HEK293 (cell line): ENCODE measurements around the gene GTF3C5.

Experiments used
- CTCF ChIA-PET: fragments of 350-600 bp; formaldehyde crosslinking; extraction: SDS; loops from one replicate; lab custom pipeline; 2021; ENCODE audit warnings: antibody characterized with exemption; lab: Yijun Ruan, JAX
- POLR2A ChIA-PET: fragments of 300-600 bp; formaldehyde crosslinking; extraction: SDS; loops from one replicate; lab custom pipeline; 2020; ENCODE audit warnings: antibody characterized with exemption, inconsistent platforms; lab: Yijun Ruan, JAX
- H3K27ac ChIP-seq: fragments of 200-500 bp; sonication (Bioruptor generic); 2 replicates; pipeline ENCODE4 v1.5.1; 2014; ENCODE audit warnings: low read depth, low read length, control low read depth, inconsistent platforms; ENCODE audit errors: extremely low read depth
- H3K36me3 ChIP-seq, 2 experiments: fragments of 200-500 bp in 1 of 2; sonication (Bioruptor generic) in 1 of 2; 1 replicate in 1 of 2; 2 replicates in 1 of 2; pipeline ENCODE4 v1.5.1; 2014 to 2017; ENCODE audit warnings: inconsistent platforms in 2 of 2, low read length in 2 of 2; ENCODE audit not compliant: control insufficient read depth in 2 of 2, insufficient read depth in 1 of 2
- H3K4me1 ChIP-seq: fragments of 200-500 bp; sonication (Bioruptor generic); 2 replicates; pipeline ENCODE4 v1.5.1; 2014; ENCODE audit warnings: mild to moderate bottlenecking, low read length, inconsistent platforms; ENCODE audit not compliant: control insufficient read depth, insufficient read depth
- H3K4me3 ChIP-seq: 2 replicates; pipeline ENCODE4 v1.5.1; 2011; ENCODE audit warnings: low read depth, mild to moderate bottlenecking, control low read depth, low read length, moderate library complexity
- H3K9me3 ChIP-seq: fragments of 200-500 bp; sonication (Bioruptor generic); 2 replicates; pipeline ENCODE4 v1.5.1; 2014; ENCODE audit warnings: low read depth, low read length, inconsistent platforms; ENCODE audit not compliant: control insufficient read depth, insufficient read depth
- BCL11A ChIP-seq: fragments of 450-650 bp; formaldehyde crosslinking; IDR thresholded peaks from 2 replicates; pipeline ENCODE4 v1.5.1; 2016; ENCODE audit warnings: low read depth, missing biosample characterization, missing genetic modification characterization
- BCL6B ChIP-seq: fragments of 450-650 bp; formaldehyde crosslinking; IDR thresholded peaks from 2 replicates; pipeline ENCODE4 v1.5.1; 2017; ENCODE audit warnings: missing biosample characterization, missing genetic modification characterization
- PATZ1 ChIP-seq: fragments of 450-650 bp; formaldehyde crosslinking; IDR thresholded peaks from 2 replicates; pipeline ENCODE4 v1.5.1; 2016; ENCODE audit warnings: missing biosample characterization, missing genetic modification characterization
- ZNF10 ChIP-seq: fragments of 450-650 bp; formaldehyde crosslinking; IDR thresholded peaks from 2 replicates; pipeline ENCODE4 v1.5.1; 2017; ENCODE audit warnings: missing biosample characterization, missing genetic modification characterization
- ZNF114 ChIP-seq: fragments of 450-650 bp; formaldehyde crosslinking; IDR thresholded peaks from 2 replicates; pipeline ENCODE4 v1.5.0; 2017; ENCODE audit warnings: missing biosample characterization, missing genetic modification characterization
- ZNF132 ChIP-seq: fragments of 450-650 bp; formaldehyde crosslinking; IDR thresholded peaks from 2 replicates; pipeline ENCODE4 v1.5.1; 2017; ENCODE audit warnings: missing biosample characterization, missing genetic modification characterization, borderline replicate concordance
- ZNF24 ChIP-seq: fragments of 450-650 bp; formaldehyde crosslinking; IDR thresholded peaks from 2 replicates; pipeline ENCODE4 v1.5.1; 2016; ENCODE audit warnings: missing biosample characterization, missing genetic modification characterization
- ZNF549 ChIP-seq: fragments of 450-650 bp; IDR thresholded peaks from 2 replicates; pipeline ENCODE4 v1.5.1; 2018; ENCODE audit warnings: missing biosample characterization, missing genetic modification characterization, mild to moderate bottlenecking, inconsistent platforms, moderate library complexity
- ZNF558 ChIP-seq: fragments of 450-650 bp; formaldehyde crosslinking; IDR thresholded peaks from 2 replicates; pipeline ENCODE4 v1.5.1; 2016; ENCODE audit warnings: missing biosample characterization, missing genetic modification characterization
- ZNF596 ChIP-seq: fragments of 450-650 bp; IDR thresholded peaks from 2 replicates; pipeline ENCODE4 v1.5.0; 2018; ENCODE audit warnings: missing biosample characterization, mild to moderate bottlenecking, missing genetic modification characterization, moderate library complexity
- ZNF600 ChIP-seq: fragments of 450-650 bp; formaldehyde crosslinking; IDR thresholded peaks from 2 replicates; pipeline ENCODE4 v1.5.1; 2016; ENCODE audit warnings: missing biosample characterization, missing genetic modification characterization
- ZNF624 ChIP-seq: fragments of 450-650 bp; formaldehyde crosslinking; IDR thresholded peaks from 2 replicates; pipeline ENCODE4 v1.5.1; 2017; ENCODE audit warnings: missing biosample characterization, missing genetic modification characterization
- ZNF777 ChIP-seq: fragments of 450-650 bp; formaldehyde crosslinking; IDR thresholded peaks from 2 replicates; pipeline ENCODE4 v1.5.1; 2017; ENCODE audit warnings: missing biosample characterization, missing genetic modification characterization, borderline replicate concordance
- ZNF830 ChIP-seq: fragments of 450-650 bp; IDR thresholded peaks from 2 replicates; pipeline ENCODE4 v1.5.0; 2018; ENCODE audit warnings: missing biosample characterization, missing genetic modification characterization, low read depth, mild to moderate bottlenecking, moderate library complexity
- ZSCAN18 ChIP-seq: fragments of 450-650 bp; formaldehyde crosslinking; IDR thresholded peaks from 2 replicates; pipeline ENCODE4 v1.5.1; 2016; ENCODE audit warnings: missing biosample characterization, missing genetic modification characterization

The GTF3C5 gene

GRCh38 chr9:133058071-133058470 is 27.3 kb downstream of the GTF3C5 start (continued):
- no peak for TF ChIP-seq PATZ1
- TF ChIP-seq ZNF114 = no peak

- TF ChIP-seq BCL11A (no peak), ZNF132 (no peak), ZNF558 (no peak), ZNF777 (tag by site-specific recombination) (no peak), ZNF596 (tag by site-specific recombination) (no peak), ZNF600 (tag by site-specific recombination) (peak; percentile 91), ZNF624 (tag by site-specific recombination) (no peak), ZNF10 (tag by site-specific recombination) (no peak), ZNF549 (tag by site-specific recombination) (no peak), PATZ1 (peak; percentile 27; the same call in 1 of the 2 replicates)
- TF ChIP-seq, all 188 proteins: peak for 2
- peaks cover 6% of the 10 kb centered on the region; the same call in 1 of the 2 replicates for H3K4me1 ChIP-seq
- ChIA-PET CTCF (interaction anchor here (2.1 to 2.8 kb wide), 2 partner anchors 20 to 89 kb away, joined by 7 to 11 read pairs; no protein-coding TSS in a partner anchor), POLR2A (interaction anchor here (1.8 kb wide), 1 partner anchor 28 kb away, joined by 6 read pairs; the partner anchor contains the start of gene GTF3C5)
- H3K9me3 ChIP-seq = no peaks in the 10 kb centered on the region
- peaks cover 0 to 46% of the 10 kb centered on the region in 2 experiments; a peak in 1 of 3 replicates for H3K36me3 ChIP-seq
- H3K4me3 ChIP-seq = no peak overlapping the region
- 0 out of 2 replicates have a peak overlapping the region, but pooled peaks have one; percentile 16 for H3K27ac ChIP-seq
Observed at GRCh38 chr9:133058550-133059320, 27.9 kb downstream of the GTF3C5 start.

GRCh38 chr9:133059623-133060022 is 28.8 kb downstream of the GTF3C5 start:
- CTCF ChIA-PET = interaction anchor here (0.6 to 2.2 kb wide), 7 partner anchors 10 to 85 kb away, joined by 3 to 10 read pairs (median 3); no protein-coding TSS in a partner anchor
- POLR2A ChIA-PET = interaction anchor here (1.3 kb wide), 1 partner anchor 29 kb away, joined by 4 read pairs; the partner anchor contains the start of gene GTF3C5
- H3K27ac ChIP-seq = no peak overlapping the region

More at GRCh38 chr9:133059623-133060022, 28.8 kb downstream of the GTF3C5 start:
- H3K36me3 ChIP-seq = peaks cover 0 to 37% of the 10 kb centered on the region in 2 experiments; a peak in 1 of 3 replicates
- no peaks in the 10 kb centered on the region for H3K9me3 ChIP-seq
- H3K4me3 ChIP-seq = no peak overlapping the region
- peaks cover 6% of the 10 kb centered on the region; the same call in 1 of the 2 replicates for H3K4me1 ChIP-seq
- TF ChIP-seq BCL6B (tag by site-specific recombination) (no peak), ZNF24 (tag by site-specific recombination) (no peak), ZNF830 (tag by site-specific recombination) (no peak), ZSCAN18 (tag by site-specific recombination) (no peak)
- TF ChIP-seq, all 188 proteins: peak for 0
